Hematopoietic multipotent progenitor cell (in vitro differentiated cells): ENCODE results near the gene AGAP2. TPM values are rescaled to one million over a fixed set of nuclear protein-coding genes. Genes with fewer than 3 reads are reported as not detected.
A peak's percentile ranks its signal among the peaks of the same experiment; 100 is the strongest.
"Not testable (repeated sequence)": the region's sequence is repeated elsewhere in the genome, so short reads cannot be mapped to it uniquely, and the experiment has no call there.

ENCODE experiments used
- DNase-seq, 3 donors: peaks; one replicate each; pipeline ENCODE4 v3.0.0-alpha.2; 2011 to 2015; ENCODE audit warnings: low read depth in 2 of 3, low spot score in 2 of 3
- total RNA-seq: library from RNA; depleted of rRNA; stranded (reverse); fragments of >200 nt; gene quantifications from one replicate; pipeline ENCODE4 v1.2.3, GENCODE V29; 2012

Gene AGAP2
- 82.9 TPM for total RNA-seq

- no peak for DNase-seq
Measured at GRCh38 chr12:57738661-57739237, at the start of gene AGAP2. Gene AGAP2 (minus strand): TSS chr12:57738742. CDS start chr12:57738246, 496 bp downstream.

DNA sequence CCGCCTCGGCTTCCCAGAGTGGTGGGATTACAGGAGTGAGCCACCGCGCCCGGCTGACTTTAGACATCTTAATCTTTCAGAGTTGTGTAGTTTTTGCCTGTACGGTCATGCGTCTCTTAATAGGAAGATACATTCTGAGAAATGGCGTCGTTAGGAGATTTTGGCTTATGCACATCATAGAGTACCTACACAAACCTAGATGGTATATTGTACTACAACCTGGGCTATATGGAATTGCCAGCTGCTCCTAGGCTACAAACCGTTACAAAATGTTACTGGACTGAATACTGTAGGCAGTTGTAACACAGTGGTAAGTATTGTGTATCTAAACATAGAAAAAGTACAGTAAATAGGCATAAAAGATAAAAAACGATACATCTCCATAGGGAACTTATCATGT is 45.3 kb upstream of the AGAP2 start:
- no peak for DNase-seq

DNA sequence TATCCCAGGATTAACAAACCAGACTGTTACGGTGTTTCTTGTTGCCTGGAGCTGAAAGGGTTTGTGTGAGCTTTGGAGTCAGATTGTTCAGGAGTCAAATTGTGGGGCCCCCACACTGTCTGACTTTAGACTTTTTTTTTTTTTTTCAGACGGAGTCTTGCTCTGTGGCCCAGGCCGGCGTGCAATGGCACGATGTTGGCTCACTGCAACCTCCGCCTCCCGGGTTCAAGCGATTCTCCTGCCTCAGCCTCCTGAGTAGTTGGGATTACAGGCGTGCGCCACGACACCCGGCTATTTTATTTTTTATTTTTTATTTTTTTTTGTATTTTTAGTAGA is 44.9 kb upstream of the AGAP2 start:
- no peak for DNase-seq

DNA sequence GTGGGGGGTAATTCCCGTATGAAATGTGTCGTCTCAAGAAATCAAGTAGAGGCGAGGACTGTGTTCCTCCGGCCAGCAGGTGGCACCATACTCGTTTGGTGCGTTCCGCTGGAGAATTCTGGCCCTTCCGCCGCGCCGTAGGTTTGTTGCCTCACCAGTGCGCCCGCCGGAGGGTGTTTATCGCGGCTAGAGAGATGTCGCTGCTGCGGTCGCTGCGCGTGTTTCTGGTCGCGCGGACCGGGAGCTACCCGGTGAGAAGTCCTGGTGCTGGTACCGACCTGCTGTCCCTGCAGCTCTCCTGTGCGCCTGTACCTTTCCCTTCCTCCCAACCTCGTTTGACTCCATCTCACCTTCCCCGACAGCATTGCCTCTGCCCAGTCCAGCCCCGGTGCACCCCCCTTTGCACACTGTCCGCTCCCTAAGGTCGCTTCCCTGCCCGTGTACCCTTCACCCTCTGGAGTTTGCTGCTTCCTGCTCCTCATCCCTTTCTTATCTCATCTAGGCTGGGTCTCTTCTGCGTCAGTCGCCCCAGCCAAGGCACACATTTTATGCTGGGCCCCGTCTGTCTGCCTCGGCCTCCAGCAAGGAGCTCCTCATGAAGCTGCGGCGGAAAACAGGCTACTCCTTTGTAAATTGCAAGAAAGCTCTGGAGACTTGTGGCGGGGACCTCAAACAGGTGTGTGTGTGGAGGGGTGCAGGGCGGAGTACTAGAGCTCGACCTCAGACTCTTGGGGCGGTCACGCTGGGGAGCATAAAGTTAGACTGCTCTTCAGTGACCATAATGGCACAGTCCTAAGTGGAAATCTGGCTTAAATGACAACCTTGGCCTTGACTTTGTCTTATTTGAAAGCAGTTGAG is 44.3 kb upstream of the AGAP2 start, which contains the start of gene TSFM:
TSS of gene TSFM (plus strand) at position 180 of the 858 bp plus-strand sequence. CDS start at position 195, 15 bp downstream.
- DNase-seq, result peak; percentile 95 to 98 (median 97)

- DNase-seq, result no peak
Measured at GRCh38 chr12:57782243-57782607, 43.7 kb upstream of the AGAP2 start.

GRCh38 chr12:57781801-57782200 is 43.3 kb upstream of the AGAP2 start:
- no peak for DNase-seq

DNA sequence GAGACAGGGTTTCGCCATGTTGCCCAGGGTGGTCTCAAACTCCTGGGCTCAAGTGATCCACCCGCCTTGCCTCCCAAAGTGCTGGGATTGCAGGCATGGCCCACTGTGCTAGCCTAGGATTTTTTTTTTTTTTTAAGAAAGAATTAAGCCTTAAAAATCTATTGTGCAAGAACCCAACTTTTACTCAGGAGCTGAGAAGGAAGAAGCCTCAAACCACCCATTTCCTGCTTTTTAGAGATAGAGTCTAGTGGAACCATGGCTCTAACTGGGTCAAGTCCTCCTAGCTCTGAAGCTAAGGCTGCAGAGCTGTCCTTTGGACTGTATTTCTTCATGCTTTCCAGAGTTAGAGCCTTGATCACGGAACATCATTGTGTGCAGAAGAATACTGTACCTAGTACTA is 42.7 kb upstream of the AGAP2 start:
- no peak for DNase-seq

GRCh38 chr12:57780284-57780897 is 41.8 kb upstream of the AGAP2 start:
- no peak for DNase-seq

DNA sequence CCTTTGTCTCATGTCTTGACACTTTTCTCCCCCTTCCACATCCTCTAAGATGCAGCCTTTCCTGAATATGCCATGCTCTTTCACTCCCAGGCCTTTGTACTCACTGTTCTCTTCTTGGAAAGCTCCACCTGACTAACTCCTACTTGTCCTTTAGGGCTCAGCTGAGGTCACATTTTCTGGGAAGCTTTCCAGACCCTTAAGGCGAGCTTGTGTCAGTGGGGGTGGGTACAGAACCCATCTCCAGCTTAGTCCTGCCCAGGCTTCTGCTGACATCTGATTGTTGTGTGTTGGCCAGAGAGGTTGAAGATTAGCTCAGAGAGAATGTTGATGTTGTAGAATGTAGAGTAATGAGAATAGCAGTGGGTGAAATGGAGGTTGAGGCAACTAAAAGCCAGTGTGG is 41.2 kb upstream of the AGAP2 start:
- no peak for DNase-seq

- no peak for DNase-seq
Measured at GRCh38 chr12:57777911-57778310, 39.4 kb upstream of the AGAP2 start.

DNA sequence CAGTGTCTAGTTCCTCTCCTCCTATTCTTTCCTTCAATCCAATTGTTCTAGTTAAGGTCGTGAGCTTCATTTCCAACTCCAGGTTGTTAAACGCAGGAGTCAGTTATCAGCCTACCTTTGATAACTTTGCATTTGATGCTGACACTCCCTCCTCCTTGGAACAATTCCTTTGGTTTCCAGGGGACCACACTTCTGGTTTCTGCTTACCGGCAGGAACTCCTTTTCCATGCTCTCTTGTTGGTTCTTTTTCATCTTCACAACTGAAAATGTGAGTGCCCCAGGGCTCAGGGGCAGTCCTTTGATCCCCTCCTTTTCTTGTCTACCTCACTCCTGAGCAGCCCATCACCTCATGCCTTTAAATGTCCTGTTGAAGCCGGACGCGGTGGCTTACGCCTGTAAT is 38.8 kb upstream of the AGAP2 start:
- DNase-seq, result no peak

DNA sequence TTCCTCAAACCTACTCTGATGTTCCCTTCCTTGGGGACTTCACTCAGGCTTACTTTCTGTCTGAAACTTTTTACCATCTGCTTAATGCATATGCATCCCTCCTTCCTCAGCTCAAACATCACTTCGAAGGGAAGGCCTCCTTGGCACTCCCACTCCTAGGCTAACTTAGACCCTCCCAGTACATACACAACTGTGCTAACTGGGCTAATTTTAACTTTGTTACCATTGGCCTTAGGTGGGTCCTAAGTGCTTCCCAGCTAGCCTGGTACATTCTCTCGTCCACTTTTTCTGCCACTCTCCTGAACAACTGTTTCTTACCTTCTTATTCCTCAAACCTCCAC is 37.7 kb upstream of the AGAP2 start:
- no peak for DNase-seq

- no peak for DNase-seq
Measured at GRCh38 chr12:57775563-57776246, 37.2 kb upstream of the AGAP2 start.

- no peak for DNase-seq
Measured at GRCh38 chr12:57775044-57775443, 36.5 kb upstream of the AGAP2 start.

DNA sequence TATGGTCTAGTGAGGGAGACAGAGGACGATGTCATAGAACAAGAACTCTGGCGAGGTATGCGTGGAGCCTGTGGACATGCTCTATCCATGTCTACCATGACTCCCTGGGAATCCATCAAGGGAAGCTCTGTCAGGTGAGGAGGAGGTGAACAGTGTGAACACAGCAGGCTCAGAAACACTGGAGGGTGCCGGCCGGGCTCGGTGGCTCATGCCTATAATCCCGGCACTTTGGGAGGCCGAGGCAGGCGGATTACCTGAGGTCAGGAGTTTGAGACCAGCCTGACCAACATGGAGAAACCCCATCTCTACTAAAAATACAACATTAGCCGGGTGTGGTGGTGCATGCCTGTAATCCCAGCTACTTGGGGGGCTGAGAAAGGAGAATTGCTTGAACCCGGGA is 36.1 kb upstream of the AGAP2 start:
- not testable (repeated sequence) for DNase-seq

- no peak for DNase-seq
Measured at GRCh38 chr12:57772429-57773322, 34.1 kb upstream of the AGAP2 start, which contains the start of gene EEF1AKMT3. Gene EEF1AKMT3 (plus strand): TSS chr12:57772614. CDS start chr12:57772725, 111 bp downstream.

GRCh38 chr12:57771873-57772428 is 33.4 kb upstream of the AGAP2 start, which contains the start of gene METTL1:
Gene METTL1 (minus strand): TSS chr12:57772105. CDS start chr12:57772083, 22 bp downstream.
- peak; percentile 77 to 98 (median 97) for DNase-seq

- DNase-seq, result peak in 2 of 3 donors; percentile 95 to 96
Measured at GRCh38 chr12:57771236-57771872, 32.8 kb upstream of the AGAP2 start.

GRCh38 chr12:57770734-57771133 is 32.2 kb upstream of the AGAP2 start:
- no peak for DNase-seq
